Kidney (tissue), 14 donors: Measurements from ENCODE around the gene STK16. TPM values are rescaled to one million over a fixed set of nuclear protein-coding genes. Genes with fewer than 3 reads are reported as not detected.

Experiments
- DNase-seq, 5 donors: peaks; one replicate each; pipeline ENCODE4 v3.0.0-alpha.2; 2013 to 2020
- FAIRE-seq: peaks from 2 replicates; lab custom pipeline; 2012; peaks lifted over from hg19 to GRCh38; lab: Jason Lieb, UNC
- H3K27ac ChIP-seq, 2 donors: one replicate each; pipeline ENCODE4 v1.7.0; 2013; ENCODE audit warnings: low read depth in 2 of 2, low read length in 2 of 2, inconsistent platforms in 1 of 2
- H3K27me3 ChIP-seq: one replicate; pipeline ENCODE4 v1.7.1; 2013; ENCODE audit warnings: low read length, inconsistent platforms; ENCODE audit not compliant: control insufficient read depth, insufficient read depth
- H3K36me3 ChIP-seq, 3 donors: one replicate each; pipeline versions ENCODE4 v1.7.0 to v1.7.1; 2013; ENCODE audit warnings: low read length in 3 of 3, control low read depth in 1 of 3, inconsistent platforms in 1 of 3; ENCODE audit not compliant: insufficient read depth in 3 of 3, control insufficient read depth in 2 of 3
- H3K4me1 ChIP-seq, 3 donors: one replicate each; pipeline versions ENCODE4 v1.7.0 to v1.7.1; 2013; ENCODE audit warnings: low read length in 3 of 3, inconsistent platforms in 1 of 3, low read depth in 1 of 3; ENCODE audit not compliant: control insufficient read depth in 2 of 3, insufficient read depth in 2 of 3
- H3K4me3 ChIP-seq, 3 donors: one replicate each; pipeline versions ENCODE4 v1.7.0 to v1.8.1; 2013; ENCODE audit warnings: low read length in 3 of 3, control low read depth in 1 of 3, inconsistent platforms in 1 of 3
- H3K9ac ChIP-seq, 3 donors: one replicate each; pipeline versions ENCODE4 v1.7.0 to v1.7.1; 2013; ENCODE audit warnings: low read length in 3 of 3, control low read depth in 1 of 3, inconsistent platforms in 1 of 3
- H3K9me3 ChIP-seq, 3 donors: one replicate each; pipeline versions ENCODE4 v1.7.0 to v1.7.1; 2013; ENCODE audit warnings: low read length in 3 of 3, control low read depth in 1 of 3, inconsistent platforms in 1 of 3; ENCODE audit not compliant: control insufficient read depth in 2 of 3, insufficient read depth in 1 of 3
- CTCF ChIP-seq: IDR thresholded peaks from 3 replicates; pipeline ENCODE4 v1.5.1; 2012; ENCODE audit warnings: mild to moderate bottlenecking, moderate library complexity, borderline replicate concordance; ENCODE audit not compliant: insufficient read depth; ENCODE audit errors: extremely low read depth
- intact Hi-C: fragments of 100-400 bp; cut with DNase I; formaldehyde crosslinking; loops from one replicate; pipeline ENCODE4 v1.11.1; 2022
- polyA plus RNA-seq: library from polyadenylated mRNA; stranded (reverse); fragments of 350-450 nt; fragmentation: Illumina TruSeq; extraction: RNeasy Lipid Tissue Mini Kit (QIAGEN cat#74804); gene quantifications from one replicate; pipeline ENCODE4 v1.2.3, GENCODE V29; 2014; ENCODE audit warnings: low read depth, low replicate concordance; ENCODE audit not compliant: insufficient read depth
- total RNA-seq: library from RNA; stranded (reverse); fragmentation: NEBNext Ultra II Directional; extraction: Animal tissue kit (Norgen Biotek cat#: 25700); gene quantifications from one replicate; pipeline ENCODE4 v1.2.1, GENCODE V29; 2021
- donor health status: control.
- donor health status: control.
- donor health status: control.
- donor health status: control.
- donor health status: control.
- donor health status: DM: yes; HTN: yes; CAD: no.
- donor health status: Normal renal cell carcinoma (clear cell type).

The STK16 gene
- total and polyA plus RNA-seq, 2 donors from 2014 or later = 29.9 to 53.8 TPM

DNA sequence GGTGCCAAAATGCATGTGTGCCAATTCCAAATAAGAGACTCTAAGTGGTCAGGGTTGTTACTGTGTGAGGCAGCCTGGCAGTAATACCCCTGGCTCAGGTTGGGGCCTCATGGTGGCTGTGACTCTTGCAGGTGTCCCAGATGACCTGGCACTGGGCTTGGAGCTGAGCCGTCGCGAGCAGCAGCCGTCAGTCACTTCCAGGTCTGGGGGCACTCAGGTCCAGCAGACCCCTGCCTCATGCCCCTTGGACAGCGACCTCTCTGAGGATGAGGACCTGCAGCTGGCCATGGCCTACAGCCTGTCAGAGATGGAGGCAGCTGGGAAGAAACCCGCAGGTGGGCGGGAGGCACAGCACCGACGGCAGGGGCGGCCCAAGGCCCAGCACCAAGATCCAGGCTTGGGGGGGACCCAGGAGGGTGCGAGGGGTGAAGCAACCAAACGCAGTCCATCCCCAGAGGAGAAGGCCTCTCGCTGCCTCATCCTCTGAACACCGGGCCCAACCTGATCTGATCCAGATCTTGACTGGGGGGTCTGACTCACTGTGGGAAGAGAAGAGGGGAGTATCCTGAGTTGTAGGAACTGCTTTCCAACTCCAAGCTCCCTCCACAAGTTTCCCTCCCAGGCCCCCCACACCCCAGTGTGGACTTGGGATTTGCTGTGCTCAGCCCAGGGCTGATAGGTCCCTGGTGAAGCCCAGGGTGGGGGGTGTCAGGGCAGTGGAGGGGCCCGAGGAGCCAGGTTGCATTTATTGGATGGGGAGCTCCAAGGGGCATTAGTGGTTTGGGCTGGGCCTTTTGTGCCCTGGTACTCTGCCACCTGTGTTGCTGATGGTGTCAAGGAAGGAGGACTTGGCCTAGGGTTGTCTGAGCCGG is 39.5 kb downstream of the STK16 start:
- no peak for TF ChIP-seq CTCF
- DNase-seq (peak in 1 of 5 donors; percentile 37), FAIRE-seq (no peak)
- H3K9me3 ChIP-seq = no peaks in the 10 kb centered on the region
- H3K27ac ChIP-seq = no peak overlapping the region
- H3K36me3 ChIP-seq = peaks cover 0 to 15% (median 9%) of the 10 kb centered on the region in 3 donors
- H3K9ac ChIP-seq = no peak overlapping the region
- H3K27me3 ChIP-seq = no peaks in the 10 kb centered on the region
- peaks cover 0 to 11% (median 6%) of the 10 kb centered on the region in 3 donors for H3K4me1 ChIP-seq
- H3K4me3 ChIP-seq = no peak overlapping the region
- intact Hi-C loops = loop anchor here (10.0 kb wide), 1 partner anchor 120 kb away; the partner anchor contains the start of gene NHEJ1

- no peaks in the 10 kb centered on the region for H3K27me3 ChIP-seq
- no peak for TF ChIP-seq CTCF
- FAIRE-seq (no peak), DNase-seq (peak in 1 of 5 donors; percentile 51)
- no peak overlapping the region for H3K4me3 ChIP-seq
- H3K9ac ChIP-seq = no peak overlapping the region
- peaks cover 0 to 15% (median 9%) of the 10 kb centered on the region in 3 donors for H3K36me3 ChIP-seq
- intact Hi-C loops = loop anchor here (10.0 kb wide), 1 partner anchor 121 kb away; the partner anchor contains the start of gene NHEJ1
- peaks cover 0 to 6% (median 0%) of the 10 kb centered on the region in 3 donors for H3K4me1 ChIP-seq
- no peak overlapping the region for H3K27ac ChIP-seq
- H3K9me3 ChIP-seq = no peaks in the 10 kb centered on the region
These were observed 40.1 kb downstream of the STK16 start for GRCh38 chr2:219285373-219285735.

- intact Hi-C loops = loop anchor here (10.0 kb wide), 1 partner anchor 121 kb away; the partner anchor contains the start of gene NHEJ1
- no peak for TF ChIP-seq CTCF
- Histone ChIP-seq H3K27me3 (no peaks in the 10 kb centered on the region), H3K4me3 (no peak overlapping the region), H3K9me3 (no peaks in the 10 kb centered on the region), H3K9ac (no peak overlapping the region), H3K36me3 (peaks cover 0 to 15% (median 9%) of the 10 kb centered on the region in 3 donors), H3K4me1 (peaks cover 0 to 6% (median 0%) of the 10 kb centered on the region in 3 donors), H3K27ac (no peak overlapping the region)
- FAIRE-seq = no peak
- peak in 4 of 5 donors; percentile 72 to 85 (median 77) for DNase-seq
These were observed 40.7 kb downstream of the STK16 start for GRCh38 chr2:219285894-219286425.
